ENCODE measurements around the gene TAF9. TPM values are rescaled to one million over a fixed set of nuclear protein-coding genes. Genes with fewer than 3 reads are reported as not detected.

TAF9 gene
- total and polyA plus RNA-seq, 2 of the 13 experiments (the other 11 are each of a cell fraction or from before 2014, with no cell fraction given) = 113 to 218 TPM

- TF ChIP-seq, protein P1, sequence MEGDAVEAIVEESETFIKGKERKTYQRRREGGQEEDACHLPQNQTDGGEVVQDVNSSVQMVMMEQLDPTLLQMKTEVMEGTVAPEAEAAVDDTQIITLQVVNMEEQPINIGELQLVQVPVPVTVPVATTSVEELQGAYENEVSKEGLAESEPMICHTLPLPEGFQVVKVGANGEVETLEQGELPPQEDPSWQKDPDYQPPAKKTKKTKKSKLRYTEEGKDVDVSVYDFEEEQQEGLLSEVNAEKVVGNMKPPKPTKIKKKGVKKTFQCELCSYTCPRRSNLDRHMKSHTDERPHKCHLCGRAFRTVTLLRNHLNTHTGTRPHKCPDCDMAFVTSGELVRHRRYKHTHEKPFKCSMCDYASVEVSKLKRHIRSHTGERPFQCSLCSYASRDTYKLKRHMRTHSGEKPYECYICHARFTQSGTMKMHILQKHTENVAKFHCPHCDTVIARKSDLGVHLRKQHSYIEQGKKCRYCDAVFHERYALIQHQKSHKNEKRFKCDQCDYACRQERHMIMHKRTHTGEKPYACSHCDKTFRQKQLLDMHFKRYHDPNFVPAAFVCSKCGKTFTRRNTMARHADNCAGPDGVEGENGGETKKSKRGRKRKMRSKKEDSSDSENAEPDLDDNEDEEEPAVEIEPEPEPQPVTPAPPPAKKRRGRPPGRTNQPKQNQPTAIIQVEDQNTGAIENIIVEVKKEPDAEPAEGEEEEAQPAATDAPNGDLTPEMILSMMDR (CRISPR knock-in tag; IDR thresholded peaks at IDR 0.05) = 0 out of 2 replicates have a peak, but pooled peaks have one; percentile 10
- TF ChIP-seq ISX (CRISPR knock-in tag; conservative IDR thresholded peaks at IDR 0.05) = no peak
- no peak for TF ChIP-seq CCAR2 (optimal IDR thresholded peaks at IDR 0.05; ENCODE audit: low read depth, low read length)
- TF ChIP-seq STAG1 (CRISPR knock-in tag; IDR thresholded peaks at IDR 0.05) = peak; percentile 32; the same call in 1 of the 2 replicates
- TF ChIP-seq RNF2 (conservative IDR thresholded peaks at IDR 0.05; ENCODE audit: low read depth) = no peak
Observed at GRCh38 chr5:69364414-69364813, 4.9 kb downstream of the TAF9 start (continued).

- BruUV-seq (replicated peaks) = no TSS peak
- intact Hi-C loops (cut with micrococcal nuclease; ENCODE audit: unreplicated experiment) (no loop called here), in situ Hi-C loops (cut with HindIII; ENCODE audit: extremely low pct_ligation_motif_present, low pct_unique_long_range_greater_than_20kb) (no loop called here)
- peaks cover 46% of the 10 kb centered on the region for H3K79me2 ChIP-seq (ENCODE audit: insufficient read depth, low read length)
- WGBS (ENCODE audit: low lambda C conversion rate) = 100% methylated on average over 1 of the region's 1 CpG
- no peaks in the 10 kb centered on the region; the same call in 1 of the 2 replicates for H4K20me1 ChIP-seq (ENCODE audit: insufficient read depth, low read length)
- no peaks in the 10 kb centered on the region for H3K4me1 ChIP-seq (ENCODE audit: insufficient read depth, low read length)
- H3K27me3 ChIP-seq (ENCODE audit: control insufficient read depth in 1 of 2, insufficient read depth in 2 of 2, low read length in 2 of 2) = no peaks in the 10 kb centered on the region
- no peak overlapping the region for H3K4me2 ChIP-seq (ENCODE audit: low read depth, low read length)
- H3K36me3 ChIP-seq (replicated peaks in 1 of 2; ENCODE audit: control insufficient read depth in 1 of 2, insufficient read depth in 2 of 2, low read length in 2 of 2) = peaks cover 9 to 45% of the 10 kb centered on the region in 2 experiments
- H3K9me3 ChIP-seq (ENCODE audit: low read length) = no peaks in the 10 kb centered on the region
- H2AFZ ChIP-seq (ENCODE audit: low read length) = no peak overlapping the region
- DNase-seq (ENCODE audit: low spot score) (no peak), ATAC-seq (no peak), FAIRE-seq (no peak)
- POLR2A ChIA-PET = no interaction called here
- H3K9ac ChIP-seq (ENCODE audit: insufficient read depth, low read depth, low read length) = no peak overlapping the region
- H3K27ac ChIP-seq (ENCODE audit: extremely low read length, insufficient read depth, low read length) = no peak overlapping the region
- CTCF ChIA-PET (ENCODE audit: low intra/inter-chr PET ratio, low total read pairs) = no interaction called here
- H3K4me3 ChIP-seq (replicated peaks in 1 of 3; ENCODE audit: insufficient read depth in 1 of 3, low read depth in 2 of 3, low read length in 3 of 3) = no peak overlapping the region
- TF ChIP-seq ZNF143 (CRISPR knock-in tag; IDR thresholded peaks at IDR 0.05) (no peak), ZFP41 (CRISPR knock-in tag; IDR thresholded peaks at IDR 0.05; ENCODE audit: borderline replicate concordance) (no peak), ZNF18 (CRISPR knock-in tag; IDR thresholded peaks at IDR 0.05; ENCODE audit: insufficient replicate concordance) (no peak), ARID2 (CRISPR knock-in tag; IDR thresholded peaks at IDR 0.05; ENCODE audit: borderline replicate concordance) (no peak), MYC (CRISPR knock-in tag; IDR thresholded peaks at IDR 0.05; ENCODE audit: borderline replicate concordance) (no peak), ZNF660 (CRISPR knock-in tag; IDR thresholded peaks at IDR 0.05; ENCODE audit: borderline replicate concordance, low read depth) (no peak), TARDBP (CRISPR knock-in tag; IDR thresholded peaks at IDR 0.05) (no peak), NPAS2 (CRISPR knock-in tag; IDR thresholded peaks at IDR 0.05; ENCODE audit: borderline replicate concordance) (no peak), MTF1 (CRISPR knock-in tag; IDR thresholded peaks at IDR 0.05) (no peak)
- TF ChIP-seq, protein P2, sequence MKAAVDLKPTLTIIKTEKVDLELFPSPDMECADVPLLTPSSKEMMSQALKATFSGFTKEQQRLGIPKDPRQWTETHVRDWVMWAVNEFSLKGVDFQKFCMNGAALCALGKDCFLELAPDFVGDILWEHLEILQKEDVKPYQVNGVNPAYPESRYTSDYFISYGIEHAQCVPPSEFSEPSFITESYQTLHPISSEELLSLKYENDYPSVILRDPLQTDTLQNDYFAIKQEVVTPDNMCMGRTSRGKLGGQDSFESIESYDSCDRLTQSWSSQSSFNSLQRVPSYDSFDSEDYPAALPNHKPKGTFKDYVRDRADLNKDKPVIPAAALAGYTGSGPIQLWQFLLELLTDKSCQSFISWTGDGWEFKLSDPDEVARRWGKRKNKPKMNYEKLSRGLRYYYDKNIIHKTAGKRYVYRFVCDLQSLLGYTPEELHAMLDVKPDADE (CRISPR knock-in tag; IDR thresholded peaks at IDR 0.05) = no peak
- TF ChIP-seq, protein P3, sequence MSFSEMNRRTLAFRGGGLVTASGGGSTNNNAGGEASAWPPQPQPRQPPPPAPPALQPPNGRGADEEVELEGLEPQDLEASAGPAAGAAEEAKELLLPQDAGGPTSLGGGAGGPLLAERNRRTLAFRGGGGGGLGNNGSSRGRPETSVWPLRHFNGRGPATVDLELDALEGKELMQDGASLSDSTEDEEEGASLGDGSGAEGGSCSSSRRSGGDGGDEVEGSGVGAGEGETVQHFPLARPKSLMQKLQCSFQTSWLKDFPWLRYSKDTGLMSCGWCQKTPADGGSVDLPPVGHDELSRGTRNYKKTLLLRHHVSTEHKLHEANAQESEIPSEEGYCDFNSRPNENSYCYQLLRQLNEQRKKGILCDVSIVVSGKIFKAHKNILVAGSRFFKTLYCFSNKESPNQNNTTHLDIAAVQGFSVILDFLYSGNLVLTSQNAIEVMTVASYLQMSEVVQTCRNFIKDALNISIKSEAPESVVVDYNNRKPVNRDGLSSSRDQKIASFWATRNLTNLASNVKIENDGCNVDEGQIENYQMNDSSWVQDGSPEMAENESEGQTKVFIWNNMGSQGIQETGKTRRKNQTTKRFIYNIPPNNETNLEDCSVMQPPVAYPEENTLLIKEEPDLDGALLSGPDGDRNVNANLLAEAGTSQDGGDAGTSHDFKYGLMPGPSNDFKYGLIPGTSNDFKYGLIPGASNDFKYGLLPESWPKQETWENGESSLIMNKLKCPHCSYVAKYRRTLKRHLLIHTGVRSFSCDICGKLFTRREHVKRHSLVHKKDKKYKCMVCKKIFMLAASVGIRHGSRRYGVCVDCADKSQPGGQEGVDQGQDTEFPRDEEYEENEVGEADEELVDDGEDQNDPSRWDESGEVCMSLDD (CRISPR knock-in tag; IDR thresholded peaks at IDR 0.05; ENCODE audit: borderline replicate concordance) = no peak
Observed at GRCh38 chr5:69360442-69360841, 8.9 kb downstream of the TAF9 start.
